Measurements from ENCODE around the gene LONRF2. TPM values are rescaled to one million over a fixed set of nuclear protein-coding genes. Genes with fewer than 3 reads are reported as not detected.
"Not testable (repeated sequence)": the region's sequence is repeated elsewhere in the genome, so short reads cannot be mapped to it uniquely, and the experiment has no call there.

The LONRF2 gene
- total and polyA plus RNA-seq, 8 donors, result 2.0 to 7.1 (median 6.8) TPM

DNA sequence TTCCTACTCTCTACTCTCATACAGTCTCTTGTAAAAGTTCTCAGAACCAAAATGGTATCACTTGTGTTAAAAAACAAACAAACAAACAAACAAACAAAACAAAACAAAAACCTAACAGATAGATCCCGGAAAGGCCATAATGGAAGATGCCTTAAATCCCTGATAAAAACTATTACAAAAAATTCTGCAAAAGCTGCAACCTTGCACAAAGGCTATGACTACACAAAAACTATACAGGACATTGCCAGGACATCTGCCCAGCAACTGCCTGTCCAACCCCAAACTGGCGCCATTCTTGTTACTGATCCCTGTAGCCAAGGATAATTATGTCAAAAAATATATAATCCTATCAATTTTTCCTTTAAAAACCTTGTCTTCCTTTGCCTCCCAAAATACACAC is 36.3 kb upstream of the LONRF2 start:
- DNase-seq (no peak), FAIRE-seq (no peak), ATAC-seq (no peak)
- 81 to 86% methylated on average over 2 of the region's 2 CpGs for WGBS, 2 donors
- TF ChIP-seq, protein P1, sequence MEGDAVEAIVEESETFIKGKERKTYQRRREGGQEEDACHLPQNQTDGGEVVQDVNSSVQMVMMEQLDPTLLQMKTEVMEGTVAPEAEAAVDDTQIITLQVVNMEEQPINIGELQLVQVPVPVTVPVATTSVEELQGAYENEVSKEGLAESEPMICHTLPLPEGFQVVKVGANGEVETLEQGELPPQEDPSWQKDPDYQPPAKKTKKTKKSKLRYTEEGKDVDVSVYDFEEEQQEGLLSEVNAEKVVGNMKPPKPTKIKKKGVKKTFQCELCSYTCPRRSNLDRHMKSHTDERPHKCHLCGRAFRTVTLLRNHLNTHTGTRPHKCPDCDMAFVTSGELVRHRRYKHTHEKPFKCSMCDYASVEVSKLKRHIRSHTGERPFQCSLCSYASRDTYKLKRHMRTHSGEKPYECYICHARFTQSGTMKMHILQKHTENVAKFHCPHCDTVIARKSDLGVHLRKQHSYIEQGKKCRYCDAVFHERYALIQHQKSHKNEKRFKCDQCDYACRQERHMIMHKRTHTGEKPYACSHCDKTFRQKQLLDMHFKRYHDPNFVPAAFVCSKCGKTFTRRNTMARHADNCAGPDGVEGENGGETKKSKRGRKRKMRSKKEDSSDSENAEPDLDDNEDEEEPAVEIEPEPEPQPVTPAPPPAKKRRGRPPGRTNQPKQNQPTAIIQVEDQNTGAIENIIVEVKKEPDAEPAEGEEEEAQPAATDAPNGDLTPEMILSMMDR (IDR thresholded peaks at IDR 0.05), result no peak
- Histone ChIP-seq H3K27ac (no peak overlapping the region), H3K4me3 (no peak overlapping the region), H3K27me3 (no peaks in the 10 kb centered on the region), H3K9me3 (no peaks in the 10 kb centered on the region), H3K36me3 (no peaks in the 10 kb centered on the region), H3K4me1 (no peaks in the 10 kb centered on the region)
- intact Hi-C loops (cut with DNase I), result no loop called here

DNA sequence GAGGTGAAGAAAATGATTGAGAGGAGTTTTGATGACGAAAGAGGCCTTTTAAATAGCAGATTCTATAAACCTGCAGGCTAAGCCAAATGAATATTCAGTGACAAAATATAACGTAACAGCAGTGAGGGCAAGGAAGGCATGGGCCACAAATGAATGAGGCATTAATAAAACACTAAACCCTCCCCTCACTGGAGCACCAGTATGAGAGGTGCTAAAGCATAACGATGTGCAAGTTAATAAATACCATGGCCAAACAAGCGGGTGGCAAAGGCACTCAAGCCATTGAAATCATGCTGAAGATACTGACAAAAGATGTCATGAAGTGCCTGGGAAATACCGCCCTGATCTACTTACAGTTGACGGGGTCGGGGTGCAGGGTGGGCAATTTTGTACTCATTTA is 30.2 kb upstream of the LONRF2 start:
- Histone ChIP-seq H3K9me3 (no peaks in the 10 kb centered on the region), H3K4me1 (no peaks in the 10 kb centered on the region), H3K27me3 (no peaks in the 10 kb centered on the region), H3K36me3 (no peaks in the 10 kb centered on the region), H3K27ac (no peak overlapping the region), H3K4me3 (no peak overlapping the region)
- whole genome bisulfite sequencing, 2 donors, result 67 to 69% methylated on average over 7 of the region's 7 CpGs
- no peak for ATAC-seq
- no peak for FAIRE-seq
- intact Hi-C loops (cut with DNase I), result no loop called here
- TF ChIP-seq, protein P1 (IDR thresholded peaks at IDR 0.05), result no peak
- DNase-seq, result no peak

DNA sequence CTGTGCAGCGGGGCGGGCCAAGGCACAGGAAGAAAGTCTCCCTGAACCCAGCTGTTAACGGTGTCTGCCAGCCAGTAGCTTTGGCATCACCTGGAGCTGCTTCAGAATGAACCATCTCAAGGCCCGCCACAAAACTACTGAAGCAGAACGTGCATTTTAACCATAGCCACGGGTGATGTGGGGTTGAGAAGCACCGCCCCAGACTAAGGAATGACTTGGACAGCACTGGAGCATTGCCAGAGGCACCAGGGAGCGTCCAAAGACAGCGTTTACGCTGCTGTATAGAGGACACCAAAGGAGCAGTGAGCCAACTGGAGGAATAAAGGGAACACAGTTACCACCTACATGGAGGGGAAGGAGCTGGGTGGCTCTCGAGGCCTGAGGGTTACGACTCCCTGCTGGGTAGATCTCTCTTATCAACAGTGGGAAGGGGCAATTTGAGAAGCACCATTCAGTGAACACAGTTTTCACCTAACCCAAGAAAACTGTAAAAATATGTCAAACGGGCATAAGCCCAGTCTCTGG is 28.4 kb upstream of the LONRF2 start:
- no peak overlapping the region for H3K4me3 ChIP-seq
- TF ChIP-seq, protein P1 (IDR thresholded peaks at IDR 0.05), result no peak
- H3K9me3 ChIP-seq, result no peaks in the 10 kb centered on the region
- FAIRE-seq (no peak), ATAC-seq (no peak), DNase-seq (no peak)
- H3K36me3 ChIP-seq, result no peaks in the 10 kb centered on the region
- H3K27ac ChIP-seq, result no peak overlapping the region
- WGBS, 2 donors, result 72 to 77% methylated on average over 13 of the region's 13 CpGs
- no peaks in the 10 kb centered on the region for H3K27me3 ChIP-seq
- intact Hi-C loops (cut with DNase I), result no loop called here
- H3K4me1 ChIP-seq, result no peaks in the 10 kb centered on the region

DNA sequence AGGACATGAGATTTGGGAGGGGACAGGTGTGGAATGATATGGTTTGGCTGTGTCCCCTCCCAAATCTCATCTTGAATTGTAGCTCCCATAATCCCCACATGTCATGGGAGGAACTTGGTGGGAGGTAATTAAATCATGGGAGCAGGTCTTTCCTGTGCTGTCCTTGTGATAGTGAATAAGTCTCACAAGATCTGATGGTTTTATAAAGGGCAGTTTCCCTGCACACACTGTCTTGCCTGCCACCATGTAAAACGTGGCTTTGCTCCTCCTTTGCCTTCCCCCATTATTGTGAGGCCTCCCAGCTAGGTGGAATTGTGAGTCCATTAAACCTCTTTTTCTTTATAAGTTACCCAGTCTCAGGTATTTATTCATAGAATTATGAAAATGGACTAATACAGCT is 22.8 kb upstream of the LONRF2 start:
- ATAC-seq; H3K27me3 ChIP-seq; FAIRE-seq; H3K9me3 ChIP-seq; H3K27ac ChIP-seq; H3K36me3 ChIP-seq; H3K4me1 ChIP-seq; H3K4me3 ChIP-seq; DNase-seq; intact Hi-C loops (cut with DNase I): not testable (repeated sequence)
- 11 to 37% methylated on average over 1 of the region's 1 CpG for WGBS, 2 donors

DNA sequence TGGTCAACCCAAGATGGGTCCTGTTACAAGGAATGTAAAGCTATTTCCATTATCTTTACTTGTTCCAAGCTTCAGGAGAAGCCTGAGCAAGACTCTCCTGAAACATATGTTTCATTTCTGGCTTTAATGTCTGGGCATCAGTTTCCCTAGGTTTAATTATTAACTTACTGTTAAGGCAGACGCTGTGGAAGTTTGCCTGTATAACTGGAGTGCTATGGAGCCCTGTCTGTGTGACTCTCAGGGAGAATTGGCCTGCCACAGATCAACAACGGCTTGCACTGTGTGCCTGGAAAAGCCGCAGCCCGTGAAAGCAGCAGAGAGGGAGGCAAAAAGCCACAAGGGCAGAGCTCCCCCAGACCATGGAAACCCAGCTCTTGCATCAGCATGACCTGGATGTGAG is 22.1 kb upstream of the LONRF2 start:
- WGBS, 2 donors, result 22 to 35% methylated on average over 4 of the region's 4 CpGs
- Histone ChIP-seq H3K27me3 (no peaks in the 10 kb centered on the region), H3K4me1 (peaks cover 0 to 9% (median 3%) of the 10 kb centered on the region in 3 donors), H3K9me3 (no peaks in the 10 kb centered on the region), H3K27ac (no peak overlapping the region), H3K4me3 (no peak overlapping the region), H3K36me3 (no peaks in the 10 kb centered on the region)
- no peak for FAIRE-seq
- intact Hi-C loops (cut with DNase I), result no loop called here
- peak; percentile 76 to 94 (median 79) for ATAC-seq
- TF ChIP-seq, protein P1 (IDR thresholded peaks at IDR 0.05), result no peak
- DNase-seq, result peak in 3 of 6 donors; percentile 12 to 21 (median 17)

DNA sequence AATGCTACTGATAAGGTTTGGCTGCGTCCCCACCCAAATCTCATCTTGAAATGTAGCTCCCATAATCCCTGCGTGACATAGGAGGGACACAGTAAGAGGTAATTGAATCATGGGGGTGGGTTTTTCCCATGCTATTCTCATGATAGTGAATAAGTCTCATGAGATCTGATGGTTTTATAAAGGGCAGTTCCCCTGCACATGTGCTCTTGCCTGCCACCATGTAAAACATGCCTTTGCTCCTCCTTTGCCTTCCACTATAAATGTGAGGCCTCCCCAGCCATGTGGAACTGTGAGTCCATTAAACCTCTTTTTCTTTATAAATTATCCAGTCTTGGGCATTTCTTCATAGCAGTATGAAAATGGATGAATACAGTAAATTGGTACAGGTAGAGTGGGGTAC is 20.2 kb upstream of the LONRF2 start:
- 93 to 94% methylated on average over 2 of the region's 2 CpGs for WGBS, 2 donors
- H3K36me3 ChIP-seq; H3K9me3 ChIP-seq; FAIRE-seq; H3K27me3 ChIP-seq; H3K4me3 ChIP-seq; ATAC-seq; DNase-seq; H3K4me1 ChIP-seq; H3K27ac ChIP-seq; intact Hi-C loops (cut with DNase I): not testable (repeated sequence)
